ENCODE measurements around the gene DYSF. TPM values are rescaled to one million over a fixed set of nuclear protein-coding genes. Genes with fewer than 3 reads are reported as not detected.

Gene DYSF
- total RNA-seq, 3 donors from 2014 or later = 2.0 to 19.4 (median 6.8) TPM

DNA sequence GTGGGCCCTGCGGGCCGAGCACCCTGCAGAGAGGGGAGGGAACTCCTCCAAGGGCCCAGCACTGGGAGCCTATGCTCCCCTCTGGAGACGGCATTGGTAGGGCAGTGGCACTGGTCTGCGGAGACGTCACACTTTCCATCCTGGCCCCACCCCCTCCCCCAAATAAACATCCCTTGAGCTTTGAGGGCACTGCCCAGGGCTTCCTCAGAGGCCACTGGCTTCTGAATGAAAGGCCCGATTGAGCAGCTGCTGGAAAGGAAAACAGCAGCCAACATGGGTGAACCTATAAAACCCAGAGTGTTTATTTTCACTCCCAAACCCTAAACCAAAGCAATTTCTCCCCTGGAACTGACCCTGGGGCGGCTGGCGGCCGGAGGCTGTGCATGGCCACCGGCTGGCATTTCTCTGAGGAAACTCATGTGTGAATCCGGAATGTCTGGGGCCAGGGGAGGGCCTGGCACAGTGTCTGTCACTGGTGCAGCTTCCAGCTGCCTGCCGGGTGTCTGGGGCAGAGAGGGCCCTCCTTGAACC is 138.9 kb downstream of the DYSF start:
- Histone ChIP-seq H3K4me3 (no peak overlapping the region), H3K9me3 (no peaks in the 10 kb centered on the region), H3K4me1 (ENCODE audit: low read depth) (no peaks in the 10 kb centered on the region), H3K36me3 (ENCODE audit: low read depth) (no peaks in the 10 kb centered on the region)
- DNase-seq (no peak), ATAC-seq (peak; percentile 45)
- TF ChIP-seq, protein P1, sequence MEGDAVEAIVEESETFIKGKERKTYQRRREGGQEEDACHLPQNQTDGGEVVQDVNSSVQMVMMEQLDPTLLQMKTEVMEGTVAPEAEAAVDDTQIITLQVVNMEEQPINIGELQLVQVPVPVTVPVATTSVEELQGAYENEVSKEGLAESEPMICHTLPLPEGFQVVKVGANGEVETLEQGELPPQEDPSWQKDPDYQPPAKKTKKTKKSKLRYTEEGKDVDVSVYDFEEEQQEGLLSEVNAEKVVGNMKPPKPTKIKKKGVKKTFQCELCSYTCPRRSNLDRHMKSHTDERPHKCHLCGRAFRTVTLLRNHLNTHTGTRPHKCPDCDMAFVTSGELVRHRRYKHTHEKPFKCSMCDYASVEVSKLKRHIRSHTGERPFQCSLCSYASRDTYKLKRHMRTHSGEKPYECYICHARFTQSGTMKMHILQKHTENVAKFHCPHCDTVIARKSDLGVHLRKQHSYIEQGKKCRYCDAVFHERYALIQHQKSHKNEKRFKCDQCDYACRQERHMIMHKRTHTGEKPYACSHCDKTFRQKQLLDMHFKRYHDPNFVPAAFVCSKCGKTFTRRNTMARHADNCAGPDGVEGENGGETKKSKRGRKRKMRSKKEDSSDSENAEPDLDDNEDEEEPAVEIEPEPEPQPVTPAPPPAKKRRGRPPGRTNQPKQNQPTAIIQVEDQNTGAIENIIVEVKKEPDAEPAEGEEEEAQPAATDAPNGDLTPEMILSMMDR (IDR thresholded peaks at IDR 0.05) = no peak
- intact Hi-C loops (cut with DNase I, micrococcal nuclease) = no loop called here

GRCh38 chr2:71595569-71595968 is 142.2 kb downstream of the DYSF start:
- no peak for DNase-seq
- intact Hi-C loops (cut with DNase I, micrococcal nuclease) = no loop called here

GRCh38 chr2:71596011-71596410 is 142.7 kb downstream of the DYSF start:
- intact Hi-C loops (cut with DNase I, micrococcal nuclease) = no loop called here
- H3K4me1 ChIP-seq (ENCODE audit: low read depth) = no peaks in the 10 kb centered on the region
- H3K9me3 ChIP-seq = no peaks in the 10 kb centered on the region
- DNase-seq = no peak
- H3K4me3 ChIP-seq = no peak overlapping the region
- no peaks in the 10 kb centered on the region for H3K36me3 ChIP-seq (ENCODE audit: low read depth)
- ATAC-seq = no peak
- TF ChIP-seq, protein P1 (IDR thresholded peaks at IDR 0.05) = no peak

More at GRCh38 chr2:71595569-71595968, 142.2 kb downstream of the DYSF start:
- ATAC-seq = no peak
- Histone ChIP-seq H3K9me3 (no peaks in the 10 kb centered on the region), H3K4me3 (no peak overlapping the region), H3K4me1 (ENCODE audit: low read depth) (no peaks in the 10 kb centered on the region), H3K36me3 (ENCODE audit: low read depth) (no peaks in the 10 kb centered on the region)
- TF ChIP-seq, protein P1 (IDR thresholded peaks at IDR 0.05) = no peak

GRCh38 chr2:71597756-71598155 is 144.4 kb downstream of the DYSF start:
- ATAC-seq (no peak), DNase-seq (no peak)
- no peaks in the 10 kb centered on the region for H3K9me3 ChIP-seq
- TF ChIP-seq, protein P1 (IDR thresholded peaks at IDR 0.05) = no peak
- H3K4me1 ChIP-seq (ENCODE audit: low read depth) = no peaks in the 10 kb centered on the region
- no peaks in the 10 kb centered on the region for H3K36me3 ChIP-seq (ENCODE audit: low read depth)
- intact Hi-C loops (cut with DNase I, micrococcal nuclease) = no loop called here
- no peak overlapping the region for H3K4me3 ChIP-seq

DNA sequence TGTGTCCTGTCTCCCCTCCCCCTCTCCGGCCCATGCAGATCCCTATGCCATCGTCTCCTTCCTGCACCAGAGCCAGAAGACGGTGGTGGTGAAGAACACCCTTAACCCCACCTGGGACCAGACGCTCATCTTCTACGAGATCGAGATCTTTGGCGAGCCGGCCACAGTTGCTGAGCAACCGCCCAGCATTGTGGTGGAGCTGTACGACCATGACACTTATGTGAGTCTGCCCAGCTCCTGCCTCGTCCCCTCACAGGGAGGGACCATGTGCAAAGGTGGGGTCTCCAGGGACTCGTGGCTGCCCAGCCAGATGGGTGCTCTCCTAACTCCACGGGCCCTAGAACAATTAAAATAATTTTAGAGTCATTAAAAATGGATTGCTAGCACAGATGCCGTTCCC is 145.2 kb downstream of the DYSF start:
- TF ChIP-seq, protein P1 (IDR thresholded peaks at IDR 0.05) = no peak

DNA sequence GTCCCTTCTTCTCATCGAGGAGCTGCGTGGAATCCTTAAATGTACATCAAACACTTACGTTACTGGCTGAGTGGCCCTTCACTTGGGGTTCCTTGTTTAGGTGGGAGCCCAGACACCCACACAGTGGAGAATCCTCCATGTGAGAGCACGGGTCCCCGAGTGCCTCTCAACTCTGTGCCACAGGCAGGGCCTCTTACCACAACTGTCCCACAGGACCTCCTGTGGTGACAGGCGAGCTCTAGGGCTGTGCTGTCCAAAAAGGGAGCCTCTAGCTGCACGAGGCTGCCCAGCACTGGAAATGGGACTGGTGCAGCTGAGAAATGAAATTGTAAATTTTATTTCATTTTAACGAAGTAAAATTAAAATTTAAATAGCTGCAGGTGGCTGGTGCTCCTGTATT is 145.7 kb downstream of the DYSF start:
- intact Hi-C loops (cut with DNase I, micrococcal nuclease) = no loop called here
- TF ChIP-seq, protein P1 (IDR thresholded peaks at IDR 0.05) = no peak
- Histone ChIP-seq H3K9me3 (no peaks in the 10 kb centered on the region), H3K36me3 (ENCODE audit: low read depth) (no peaks in the 10 kb centered on the region), H3K4me3 (no peak overlapping the region), H3K4me1 (ENCODE audit: low read depth) (no peaks in the 10 kb centered on the region)
- ATAC-seq (no peak), DNase-seq (no peak)

More for the DNA sequence above, 145.2 kb downstream of the DYSF start:
- Histone ChIP-seq H3K36me3 (ENCODE audit: low read depth) (no peaks in the 10 kb centered on the region), H3K4me1 (ENCODE audit: low read depth) (no peaks in the 10 kb centered on the region), H3K4me3 (no peak overlapping the region), H3K9me3 (no peaks in the 10 kb centered on the region)
- no peak for ATAC-seq
- no peak for DNase-seq
- intact Hi-C loops (cut with DNase I, micrococcal nuclease) = no loop called here

Measured in mucosa of descending colon (tissue), 3 donors.